HG03103 (cell line): ENCODE measurements around the gene PCDH15.

ENCODE experiments used
- ATAC-seq: cut with Tn5 transposase; IDR thresholded peaks from one replicate; pipeline ENCODE4 v1.9.1; 2021; ENCODE audit warnings: low read depth; ENCODE audit not compliant: unreplicated experiment

The PCDH15 gene

DNA sequence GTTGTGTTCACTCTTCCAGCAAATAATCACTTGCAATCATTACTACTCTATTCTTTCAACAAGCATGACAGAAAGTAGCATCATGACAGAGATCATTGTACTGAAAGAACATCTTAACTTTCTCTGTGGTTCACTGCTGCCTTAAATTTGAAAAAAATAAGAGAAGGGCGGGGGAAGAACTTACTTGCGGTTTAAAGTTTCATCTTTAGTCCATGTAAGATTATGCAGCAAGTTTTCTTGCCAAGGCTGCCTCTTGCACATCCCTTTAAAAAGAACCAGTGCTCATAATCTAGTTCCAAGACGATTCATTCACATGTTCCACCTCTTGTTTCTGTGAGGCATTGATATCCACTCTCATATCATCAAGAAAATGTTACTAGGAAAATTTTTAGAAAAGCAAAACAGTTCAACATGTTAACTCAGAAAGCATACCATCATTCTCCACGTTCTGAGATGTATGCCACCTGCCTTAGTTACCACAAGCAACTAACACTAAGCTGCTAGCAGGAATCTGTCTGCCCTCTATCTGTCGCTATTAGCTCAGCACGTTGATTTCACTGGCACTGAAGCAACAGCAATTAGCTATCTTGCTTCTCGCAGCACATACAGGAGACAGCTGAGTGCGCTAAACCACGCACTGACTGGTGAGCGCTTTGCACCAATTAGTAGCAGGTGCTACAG is at the start of gene PCDH15:
TSS of gene PCDH15 (minus strand) at position 491 of the 681 bp plus-strand sequence. CDS start 136,969 bp downstream, outside the sequence.
- ATAC-seq = no peak

DNA sequence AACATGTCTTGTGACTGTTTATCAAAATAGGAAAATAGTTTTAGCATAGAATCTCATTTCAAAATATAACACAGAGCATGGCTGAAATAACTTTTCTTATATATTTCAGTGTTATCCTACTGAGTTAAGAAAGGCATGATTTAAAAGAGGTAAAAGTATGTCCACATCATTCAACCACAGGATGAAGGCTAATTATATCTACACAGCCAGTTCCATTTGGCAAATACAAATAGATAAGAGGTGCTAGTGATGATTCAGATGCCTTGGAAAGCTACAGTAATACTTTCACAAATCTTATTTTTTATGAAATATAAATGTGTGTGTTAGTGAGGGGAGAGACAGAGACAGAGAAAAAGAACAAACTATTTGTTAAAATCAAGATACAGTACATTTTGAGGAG is 42.9 kb upstream of the PCDH15 start:
- ATAC-seq = no peak

DNA sequence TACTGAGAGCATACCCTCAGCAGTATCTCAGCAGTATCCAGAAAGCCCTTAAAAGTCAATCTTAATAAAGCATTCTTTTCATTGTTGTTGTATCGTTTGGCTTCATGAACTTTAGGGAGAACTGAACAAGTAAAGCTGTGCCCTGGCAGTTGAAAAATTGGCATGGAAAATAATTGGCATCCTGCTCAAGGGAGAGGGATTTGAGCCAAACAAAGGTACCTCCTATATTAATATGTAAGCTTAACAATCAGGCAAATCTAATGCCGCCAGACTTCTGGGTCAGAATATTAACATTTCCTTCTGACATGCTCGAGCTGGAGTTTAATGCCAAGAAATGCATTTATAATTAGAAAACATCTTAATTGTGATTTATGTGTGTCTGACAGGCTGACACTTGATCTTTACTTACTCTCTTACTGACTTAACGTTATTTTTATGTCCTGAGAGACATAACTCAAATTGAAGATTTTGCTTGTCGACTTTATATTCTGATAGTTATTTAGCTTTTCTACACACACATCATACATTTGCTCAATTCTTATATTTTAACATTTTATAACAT is 42.1 kb upstream of the PCDH15 start:
- no peak for ATAC-seq

DNA sequence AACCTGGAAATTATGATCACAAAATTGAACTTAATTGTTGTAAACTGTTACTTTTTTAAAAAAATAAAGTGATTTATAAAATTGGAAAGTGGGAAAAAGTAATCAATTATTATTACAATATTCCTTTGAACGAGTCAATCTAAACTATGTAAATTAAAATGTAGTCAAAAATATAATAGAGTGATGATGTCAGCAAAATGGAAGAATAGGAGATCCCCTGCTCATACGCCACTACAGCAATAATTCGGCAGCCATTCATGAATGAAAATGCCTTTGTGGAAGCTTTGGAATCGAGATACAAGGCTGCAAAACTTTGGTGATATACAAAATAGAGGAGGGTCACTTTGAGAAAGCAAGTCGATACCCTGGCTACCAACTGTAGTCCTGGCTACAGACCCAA is 36.4 kb upstream of the PCDH15 start:
- ATAC-seq = no peak

DNA sequence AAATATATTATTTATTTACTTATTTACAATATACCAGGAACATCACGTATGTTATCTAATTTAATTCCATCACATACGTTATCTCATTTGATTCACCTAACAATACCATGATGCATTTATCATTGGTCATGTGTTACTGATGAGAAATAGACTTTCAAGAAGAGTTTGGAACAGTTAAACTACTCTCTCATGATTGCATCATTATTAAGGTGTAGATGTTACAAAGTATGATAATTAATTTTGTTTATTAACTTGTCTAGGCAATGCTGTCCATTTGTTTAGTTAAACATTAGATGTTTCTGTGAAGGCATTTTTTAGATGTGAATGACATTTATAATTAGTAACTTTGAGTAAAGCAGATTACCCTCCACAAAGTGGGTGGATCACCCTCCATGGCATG is 32.0 kb upstream of the PCDH15 start:
- no peak for ATAC-seq

DNA sequence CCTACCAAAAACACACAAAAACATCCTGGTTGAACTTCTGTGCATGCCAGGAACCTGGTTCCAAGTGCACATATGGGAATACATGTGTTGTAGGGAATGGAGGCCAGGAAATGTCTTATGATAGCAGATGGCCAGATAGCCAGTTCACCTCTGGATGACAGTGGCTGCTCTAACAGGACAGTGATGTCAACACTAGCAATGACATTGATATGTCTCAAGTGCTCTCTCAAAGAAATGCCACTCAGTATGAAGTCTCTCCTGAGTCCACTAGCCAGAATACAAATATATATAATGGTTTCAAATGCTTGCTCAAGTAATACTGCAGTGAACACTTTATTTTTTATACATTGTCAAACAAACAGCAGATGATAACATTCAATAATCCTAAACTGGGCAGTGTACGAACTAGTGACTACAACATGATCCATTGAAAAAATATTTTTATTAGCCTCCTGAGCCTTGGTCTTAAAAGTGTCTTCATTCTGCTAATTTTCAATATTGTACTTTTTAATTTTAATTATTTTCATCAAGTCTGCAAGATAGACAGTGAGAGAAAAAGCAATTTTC is 26.0 kb upstream of the PCDH15 start:
- no peak for ATAC-seq

DNA sequence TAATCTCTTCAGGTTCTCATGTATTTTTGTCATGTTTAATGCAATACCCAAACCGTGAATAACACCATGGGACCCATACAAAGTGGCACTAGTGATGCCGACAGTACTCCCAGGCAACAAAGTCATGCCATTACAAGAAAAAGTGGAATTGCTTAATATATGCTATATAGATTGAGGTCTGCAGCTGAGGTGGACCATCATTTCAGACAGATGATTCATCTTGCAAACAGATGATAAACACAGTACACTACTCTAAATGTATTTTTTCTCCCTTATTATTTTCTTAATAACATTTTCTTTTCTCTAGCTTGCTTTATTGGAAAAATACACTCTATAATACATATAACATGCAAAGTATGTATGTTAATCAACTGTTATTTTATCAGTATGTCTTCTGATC is 14.6 kb upstream of the PCDH15 start:
- ATAC-seq = no peak

DNA sequence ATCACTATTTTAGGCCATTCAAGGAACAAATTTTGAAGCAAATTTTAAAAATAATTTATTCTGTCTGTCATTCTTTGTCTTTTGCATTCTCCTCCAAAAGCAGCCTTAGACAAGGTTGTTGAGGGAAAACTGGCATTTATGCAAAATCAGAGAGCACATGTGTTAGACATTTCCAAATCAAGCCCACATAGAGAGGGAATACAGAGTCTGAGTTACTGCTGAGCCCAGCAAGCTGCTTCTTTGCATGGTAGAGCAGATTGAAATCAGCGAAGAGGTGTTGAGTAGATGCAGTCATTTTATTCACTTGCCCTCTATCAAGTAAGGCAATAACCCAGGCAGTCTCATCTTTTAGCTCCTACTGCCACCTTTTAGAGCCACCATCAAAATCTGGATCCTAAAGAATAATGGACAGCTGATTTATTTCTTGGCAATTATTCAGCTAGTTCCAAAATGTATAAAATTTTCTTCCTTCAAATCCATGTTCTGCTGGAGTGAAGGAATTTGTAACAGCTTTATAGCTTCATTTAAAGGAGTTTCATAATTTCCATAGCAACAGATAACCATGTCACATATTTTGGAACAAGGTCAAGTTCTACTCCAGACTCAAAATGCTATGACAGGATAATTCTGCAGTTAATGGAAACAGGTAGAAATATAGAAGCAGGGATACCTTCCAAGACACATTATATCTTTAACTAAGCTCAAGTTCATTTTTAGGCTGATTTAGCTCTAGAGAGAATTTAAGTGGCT is 7.3 kb upstream of the PCDH15 start:
- ATAC-seq = no peak

DNA sequence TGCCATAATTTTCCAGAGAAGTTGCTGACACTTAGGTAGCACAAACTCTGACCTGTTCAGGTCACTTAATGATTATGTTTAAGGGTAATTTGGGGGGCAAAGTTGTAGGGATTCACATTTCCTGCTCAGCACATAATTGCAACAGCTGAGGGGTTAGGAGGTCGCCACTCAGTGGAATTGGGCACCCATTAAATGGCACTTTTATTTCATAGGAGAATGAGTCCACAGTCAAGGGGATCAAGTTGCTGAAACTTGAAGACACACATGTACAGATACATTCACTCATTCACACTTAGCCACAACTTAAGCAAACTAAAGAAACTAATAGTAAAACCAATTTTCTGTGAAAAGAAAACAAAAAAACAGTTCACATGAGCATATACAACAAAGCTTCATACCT is 1.5 kb downstream of the PCDH15 start:
- ATAC-seq = no peak

DNA sequence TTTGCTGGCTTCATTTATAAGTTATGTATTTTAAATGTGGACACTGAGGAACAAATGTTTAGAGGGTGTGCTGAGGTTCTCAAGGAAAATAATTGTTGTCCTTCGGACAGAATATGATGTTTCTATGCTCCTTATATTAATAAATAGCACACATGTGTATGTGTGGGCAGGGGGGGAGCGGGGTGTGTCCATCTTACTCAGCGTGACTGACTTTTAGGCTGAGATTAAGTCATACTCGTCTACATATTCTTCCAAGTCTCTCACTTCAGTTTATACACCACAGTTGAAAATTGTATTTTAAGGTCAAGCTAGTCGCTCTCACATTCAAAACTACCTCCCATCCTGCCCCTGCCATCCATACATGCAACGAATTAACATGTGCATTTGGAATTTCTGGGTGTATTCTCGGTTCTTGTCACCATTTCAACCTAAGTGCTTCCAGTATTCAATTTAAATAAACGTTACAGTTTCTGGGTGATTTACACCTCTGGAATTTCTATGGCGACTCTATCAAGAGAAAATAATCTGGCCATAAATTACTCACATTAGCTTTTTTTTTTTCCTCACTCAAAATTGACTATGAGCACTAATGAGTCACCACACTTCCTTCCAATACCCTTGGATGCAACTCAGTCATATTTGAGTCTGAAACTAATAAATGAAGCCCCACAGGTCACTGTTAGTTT is 3.3 kb downstream of the PCDH15 start:
- no peak for ATAC-seq

DNA sequence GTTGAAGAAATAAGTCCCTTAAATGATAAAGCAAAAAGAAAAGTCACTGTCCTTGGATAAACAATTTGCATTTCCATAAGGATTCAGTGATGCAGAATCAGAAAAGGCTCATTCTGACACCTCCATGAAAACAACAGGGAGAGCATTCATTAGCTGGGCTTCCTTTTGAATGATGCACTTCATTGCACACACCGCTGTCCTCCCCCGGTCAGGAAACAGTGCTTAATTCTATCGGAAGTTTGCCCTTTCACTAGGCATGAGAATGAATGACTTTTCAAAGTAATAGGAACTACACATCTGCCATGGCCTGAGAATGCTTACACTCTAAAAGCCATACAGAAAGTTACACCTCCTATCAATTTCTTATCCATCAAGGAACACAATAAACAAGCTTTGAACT is 4.2 kb downstream of the PCDH15 start:
- no peak for ATAC-seq

DNA sequence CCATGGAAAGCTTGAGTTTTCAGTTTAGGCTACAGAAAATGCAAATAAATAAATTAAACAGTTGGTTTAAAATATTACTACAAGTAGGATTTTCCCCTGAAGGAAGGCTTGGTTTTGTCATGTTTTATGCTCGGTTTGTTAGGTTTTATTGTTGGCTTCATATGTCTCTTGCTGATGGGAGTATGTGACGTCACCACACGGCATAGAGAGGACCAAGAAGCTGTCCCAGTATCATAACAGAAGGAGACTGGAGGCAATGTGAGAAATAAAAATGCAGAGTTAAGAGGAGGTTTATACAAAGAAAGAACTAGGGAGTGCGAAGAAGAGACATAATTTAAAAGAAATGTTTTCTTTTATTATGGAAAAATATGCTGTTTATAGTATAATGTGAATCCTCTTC is 24.4 kb downstream of the PCDH15 start:
- ATAC-seq = no peak

DNA sequence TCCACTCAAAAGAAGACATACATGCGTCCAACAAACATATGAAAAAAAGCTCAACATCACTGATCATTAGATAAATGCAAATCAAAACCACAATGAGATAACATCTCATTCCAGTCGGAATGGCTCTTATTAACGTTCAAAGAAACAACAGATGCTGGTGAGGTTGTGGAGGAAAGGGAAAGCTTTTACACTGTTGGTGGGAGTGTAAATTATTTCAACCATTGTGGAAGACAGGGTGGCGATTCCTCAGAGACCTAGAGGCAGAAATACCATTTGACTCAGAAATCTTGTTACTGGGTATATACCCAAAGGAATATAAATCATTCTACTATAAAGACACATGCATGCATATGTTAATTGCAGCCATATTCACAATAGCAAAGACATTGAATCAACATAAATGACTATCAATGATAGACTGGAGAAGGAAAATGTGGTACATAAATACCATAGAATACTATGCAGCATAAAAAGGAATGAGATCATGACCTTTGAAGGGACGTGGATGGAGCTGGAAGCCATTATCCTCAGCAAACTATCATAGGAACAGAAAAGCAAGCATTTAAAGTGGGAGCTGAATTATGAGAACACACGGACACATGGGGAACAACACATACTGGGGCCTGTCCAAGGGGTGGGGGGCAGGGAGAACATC is 28.4 kb downstream of the PCDH15 start:
- ATAC-seq = no peak

DNA sequence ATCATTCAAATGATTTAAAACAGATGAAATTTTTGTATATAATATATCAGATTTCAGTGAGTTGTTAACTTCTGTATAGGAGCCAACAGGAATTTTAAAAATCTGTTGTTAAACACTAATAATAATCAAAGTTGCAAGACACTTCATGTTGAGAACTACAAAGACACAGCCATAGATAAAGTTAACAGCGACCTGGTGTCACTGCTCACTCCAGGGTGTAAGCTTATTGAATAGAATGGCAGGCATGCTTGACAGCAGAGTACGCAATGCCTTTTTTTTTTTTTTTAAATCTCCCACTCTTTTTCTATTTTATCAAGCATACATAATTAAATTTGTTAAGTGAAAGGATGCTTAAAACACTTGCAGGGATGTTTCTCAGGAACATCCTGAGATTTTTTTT is 32.0 kb downstream of the PCDH15 start:
- no peak for ATAC-seq

DNA sequence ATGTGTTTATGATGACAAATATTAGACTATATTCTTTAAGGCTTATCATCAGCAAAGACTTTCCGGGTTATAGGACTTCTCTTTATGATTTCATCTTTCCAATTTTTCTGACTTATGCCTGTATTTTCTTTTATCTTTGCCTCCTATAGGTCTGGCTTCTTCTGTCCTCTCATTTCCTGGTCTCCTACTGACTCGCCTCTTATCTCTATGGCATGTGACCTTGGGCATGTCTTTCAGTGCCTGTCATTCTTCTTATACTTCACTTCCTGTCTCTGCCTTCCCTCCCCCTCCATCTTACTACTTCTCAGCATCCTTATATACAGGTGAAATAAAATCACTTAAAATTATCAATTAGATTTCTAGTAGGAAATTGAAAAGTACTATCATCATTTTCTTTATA is 42.2 kb downstream of the PCDH15 start:
- ATAC-seq = no peak

DNA sequence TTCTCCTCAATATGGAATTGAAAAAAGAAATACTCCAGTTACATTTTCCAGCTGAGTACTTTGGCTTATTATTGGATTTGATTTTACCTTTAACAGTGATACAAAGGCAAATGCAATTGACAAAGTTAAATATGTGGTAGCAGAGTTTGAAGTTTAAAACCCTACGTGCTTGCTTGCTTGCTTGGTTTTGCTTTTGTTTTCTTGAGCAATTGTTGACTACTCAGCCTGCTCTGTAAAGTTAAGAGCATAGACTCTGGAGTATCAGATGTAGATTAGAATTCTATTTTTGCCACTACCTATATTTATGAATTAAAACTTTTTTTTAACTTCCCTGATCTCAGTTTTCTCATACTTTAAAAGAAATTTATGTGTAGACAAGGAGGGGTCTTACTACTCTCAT is 51.4 kb downstream of the PCDH15 start:
- no peak for ATAC-seq

DNA sequence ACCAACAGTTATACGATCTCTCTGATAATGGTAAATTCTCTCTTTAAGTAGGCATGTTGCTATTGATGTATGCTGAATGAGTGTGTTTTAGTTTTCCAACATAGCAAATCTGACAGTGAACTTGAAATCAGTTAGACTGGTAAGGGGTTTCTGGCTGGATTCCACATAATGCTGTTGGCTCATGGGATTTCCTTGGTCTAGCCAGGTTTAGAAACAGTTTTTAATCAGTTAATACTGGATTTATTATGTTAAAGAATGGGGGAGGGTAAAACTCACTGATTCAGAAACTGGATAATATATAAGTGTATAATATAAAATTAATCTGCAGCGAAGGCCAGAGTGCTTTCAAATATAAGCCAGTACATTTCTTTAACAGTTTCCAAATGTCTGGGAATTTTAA is 55.6 kb downstream of the PCDH15 start:
- ATAC-seq = no peak

DNA sequence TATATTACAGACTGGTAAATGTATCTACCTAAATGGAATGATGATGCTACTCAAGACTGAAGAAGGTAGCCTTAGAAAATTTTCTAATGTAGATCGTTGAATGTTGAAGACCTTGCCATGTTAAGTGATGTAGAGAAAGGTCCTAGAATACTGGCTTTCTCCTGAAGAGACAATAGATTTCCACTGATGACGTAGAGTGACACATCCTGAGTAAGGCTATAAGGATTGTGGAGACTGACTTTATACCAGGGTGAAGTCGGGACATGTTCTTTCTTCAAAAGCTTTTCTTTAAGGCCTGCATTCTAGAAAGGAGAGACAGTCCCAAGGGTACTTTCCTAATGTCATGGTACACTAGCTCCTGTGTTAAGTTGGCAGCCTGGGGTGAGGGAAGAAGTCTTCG is 58.6 kb downstream of the PCDH15 start:
- ATAC-seq = no peak

DNA sequence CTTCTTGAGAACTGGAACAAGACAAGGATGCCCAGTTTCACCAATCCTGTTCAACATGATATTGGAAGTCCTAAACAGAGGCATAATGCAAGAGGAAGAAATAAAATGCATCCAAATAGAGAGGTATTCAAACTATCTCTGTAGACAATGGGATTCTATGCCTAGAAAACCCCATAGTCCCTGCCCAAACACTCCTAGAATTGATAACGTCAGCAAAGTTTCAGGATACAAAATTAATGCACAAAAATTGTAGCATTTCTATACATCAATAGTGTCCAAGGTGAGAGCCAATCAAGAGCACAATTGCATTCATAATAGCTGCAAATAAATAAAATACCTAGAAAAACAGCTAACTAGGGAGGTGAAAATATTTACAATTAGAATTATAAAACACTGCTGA is 72.5 kb downstream of the PCDH15 start:
- ATAC-seq = no peak

DNA sequence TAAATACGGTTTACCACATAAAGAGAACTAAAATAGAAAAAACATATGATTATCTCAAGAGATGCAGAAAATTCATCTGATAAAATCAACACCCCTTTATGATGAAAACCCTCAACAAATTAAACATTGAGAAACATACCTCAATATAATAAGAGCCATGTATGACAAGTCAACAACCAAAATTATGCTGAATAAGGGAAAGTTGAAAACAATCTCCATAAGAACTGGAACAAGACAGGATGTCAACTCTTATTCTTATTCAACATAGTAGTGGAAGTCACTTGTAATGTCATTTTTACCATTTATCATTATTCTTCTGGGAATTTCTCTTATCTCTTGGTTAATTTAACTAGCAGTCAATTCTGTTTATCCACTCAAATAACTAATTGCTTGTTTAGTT is 79.0 kb downstream of the PCDH15 start:
- ATAC-seq = no peak

DNA sequence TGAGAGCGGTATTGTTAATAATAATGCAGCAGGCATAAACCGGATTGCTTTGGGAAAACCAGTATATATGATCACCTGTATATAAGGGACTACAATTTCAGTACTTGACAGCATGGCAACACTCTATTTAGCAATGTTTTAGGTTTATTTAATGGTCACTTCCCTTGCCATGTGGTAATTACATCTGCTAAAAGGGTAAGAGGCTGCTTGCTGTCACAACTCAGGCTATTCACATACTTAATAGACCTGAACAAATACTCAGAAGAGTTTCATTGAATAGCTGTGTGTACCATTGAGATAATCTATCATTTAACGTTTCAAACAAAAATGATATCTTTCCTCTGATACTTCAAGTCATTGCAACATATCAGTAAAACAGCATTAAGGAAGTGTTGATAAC is 90.1 kb downstream of the PCDH15 start:
- no peak for ATAC-seq
